Tibial artery (tissue), 4 donors: ENCODE data around the gene STAT5A.

Experiments
- DNase-seq, 2 donors: peaks; one replicate each; pipeline ENCODE4 v3.0.0-alpha.2; 2019
- H3K27ac ChIP-seq, 2 donors: fragments of 200-600 bp; sonication (generic) in 1 of 2; 1 replicate in 1 of 2; 2 replicates in 1 of 2; pipeline ENCODE4 v1.5.1; 2018 to 2019; ENCODE audit warnings: mild to moderate bottlenecking in 1 of 2
- H3K27me3 ChIP-seq, 2 donors: fragments of 200-600 bp; sonication (generic) in 1 of 2; one replicate each; pipeline versions ENCODE4 v1.5.1 to v1.6.0; 2016 to 2019
- H3K36me3 ChIP-seq, 3 donors: fragments of 200-600 bp; sonication (generic) in 2 of 3; one replicate each; pipeline ENCODE4 v1.5.1; 2016 to 2019; ENCODE audit warnings: mild to moderate bottlenecking in 2 of 3
- H3K4me1 ChIP-seq, 4 donors: fragments of 200-600 bp; sonication (generic) in 2 of 4; 1 replicate in 3 of 4; 2 replicates in 1 of 4; pipeline ENCODE4 v1.5.1; 2016 to 2019
- H3K4me3 ChIP-seq, 2 donors: fragments of 200-600 bp; sonication (generic) in 1 of 2; 1 replicate in 1 of 2; 2 replicates in 1 of 2; pipeline ENCODE4 v1.5.1; 2018 to 2019; ENCODE audit warnings: mild to moderate bottlenecking in 2 of 2
- H3K9me3 ChIP-seq, 3 donors: fragments of 200-600 bp; sonication (generic) in 1 of 3; one replicate each; pipeline ENCODE4 v1.5.1; 2016 to 2019
- intact Hi-C: fragments of 100-400 bp; cut with DNase I; formaldehyde crosslinking; loops from one replicate; pipeline ENCODE4 v1.15.0; 2023; ENCODE audit warnings: low total_unique reads
- TF ChIP-seq, protein P1 (sequence below), 2 experiments: fragments of 200-600 bp in 1 of 2; fragments of 450-650 bp in 1 of 2; IDR thresholded peaks; one replicate each; pipeline ENCODE4 v1.5.1; 2017 to 2019; ENCODE audit warnings: antibody characterized with exemption in 2 of 2, mild to moderate bottlenecking in 1 of 2, moderate library complexity in 1 of 2

STAT5A gene

DNA sequence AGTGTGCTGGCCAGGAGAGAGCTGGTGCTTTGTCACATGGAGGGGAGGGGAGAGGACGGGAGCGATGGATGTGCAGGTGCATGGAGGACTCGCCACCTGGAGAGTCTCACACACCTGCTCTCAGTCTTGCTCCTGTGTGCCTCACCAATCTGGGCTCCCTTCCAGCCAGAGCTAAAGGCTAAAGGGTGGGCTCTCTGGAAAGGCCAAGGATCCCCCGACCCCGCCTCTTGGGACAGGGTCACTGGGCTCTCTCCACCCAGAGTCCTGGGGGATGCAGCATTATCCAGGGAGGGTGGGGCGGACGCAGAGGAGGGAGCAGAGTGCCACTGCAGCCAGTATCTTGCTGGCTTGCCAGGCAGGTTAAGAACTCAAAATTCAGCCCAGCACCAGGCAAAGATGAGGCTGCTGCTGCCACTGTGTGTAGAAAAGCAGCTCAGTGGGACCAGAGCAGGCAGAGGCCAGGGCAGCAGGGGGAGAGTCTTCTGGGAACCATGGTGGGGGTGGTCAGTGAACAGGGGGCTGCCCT, 6.7 kb upstream of the STAT5A start:
- Histone ChIP-seq H3K9me3 (no peaks in the 10 kb centered on the region), H3K36me3 (no peaks in the 10 kb centered on the region), H3K27me3 (no peaks in the 10 kb centered on the region), H3K4me1 (peaks cover 0 to 23% (median 12%) of the 10 kb centered on the region in 4 donors), H3K27ac (no peak overlapping the region), H3K4me3 (no peak overlapping the region)
- DNase-seq, result no peak
- TF ChIP-seq, protein P1, sequence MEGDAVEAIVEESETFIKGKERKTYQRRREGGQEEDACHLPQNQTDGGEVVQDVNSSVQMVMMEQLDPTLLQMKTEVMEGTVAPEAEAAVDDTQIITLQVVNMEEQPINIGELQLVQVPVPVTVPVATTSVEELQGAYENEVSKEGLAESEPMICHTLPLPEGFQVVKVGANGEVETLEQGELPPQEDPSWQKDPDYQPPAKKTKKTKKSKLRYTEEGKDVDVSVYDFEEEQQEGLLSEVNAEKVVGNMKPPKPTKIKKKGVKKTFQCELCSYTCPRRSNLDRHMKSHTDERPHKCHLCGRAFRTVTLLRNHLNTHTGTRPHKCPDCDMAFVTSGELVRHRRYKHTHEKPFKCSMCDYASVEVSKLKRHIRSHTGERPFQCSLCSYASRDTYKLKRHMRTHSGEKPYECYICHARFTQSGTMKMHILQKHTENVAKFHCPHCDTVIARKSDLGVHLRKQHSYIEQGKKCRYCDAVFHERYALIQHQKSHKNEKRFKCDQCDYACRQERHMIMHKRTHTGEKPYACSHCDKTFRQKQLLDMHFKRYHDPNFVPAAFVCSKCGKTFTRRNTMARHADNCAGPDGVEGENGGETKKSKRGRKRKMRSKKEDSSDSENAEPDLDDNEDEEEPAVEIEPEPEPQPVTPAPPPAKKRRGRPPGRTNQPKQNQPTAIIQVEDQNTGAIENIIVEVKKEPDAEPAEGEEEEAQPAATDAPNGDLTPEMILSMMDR (IDR thresholded peaks at IDR 0.05), result no peak
- intact Hi-C loops, result no loop called here

DNA sequence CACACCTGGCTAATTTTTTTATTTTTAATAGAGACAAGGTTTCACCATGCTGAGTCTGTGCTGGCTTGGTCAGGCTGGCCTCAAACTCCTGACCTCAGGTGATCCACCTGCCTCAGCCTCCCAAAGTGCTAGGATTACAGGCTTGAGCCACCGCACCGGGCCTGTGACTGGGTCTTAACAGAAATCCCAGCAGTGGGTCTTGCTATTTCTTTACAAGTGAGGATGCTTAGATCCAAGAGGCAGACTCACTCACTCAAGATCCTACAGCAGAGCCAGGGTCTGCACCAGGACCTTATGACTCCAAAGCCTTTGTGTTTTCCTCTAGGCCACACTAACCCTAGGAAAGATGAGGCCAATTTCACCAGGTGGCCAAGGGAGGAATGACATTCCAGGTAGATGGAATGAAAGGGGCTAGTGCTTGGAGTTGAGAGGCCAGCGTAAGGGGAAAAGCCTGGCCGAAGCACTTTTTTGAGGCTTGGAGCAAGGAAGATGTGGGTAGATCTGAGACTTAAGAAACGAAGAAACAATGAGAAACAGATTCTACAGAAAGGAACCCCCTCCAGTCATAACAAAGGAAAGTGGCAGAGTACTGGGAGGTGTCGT, 5.7 kb upstream of the STAT5A start:
- Histone ChIP-seq H3K4me1 (peaks cover 0 to 24% (median 17%) of the 10 kb centered on the region in 4 donors), H3K4me3 (no peak overlapping the region), H3K9me3 (no peaks in the 10 kb centered on the region), H3K36me3 (no peaks in the 10 kb centered on the region), H3K27me3 (no peaks in the 10 kb centered on the region), H3K27ac (no peak overlapping the region)
- intact Hi-C loops, result no loop called here
- DNase-seq, result no peak
- TF ChIP-seq, protein P1 (IDR thresholded peaks at IDR 0.05), result no peak

DNA sequence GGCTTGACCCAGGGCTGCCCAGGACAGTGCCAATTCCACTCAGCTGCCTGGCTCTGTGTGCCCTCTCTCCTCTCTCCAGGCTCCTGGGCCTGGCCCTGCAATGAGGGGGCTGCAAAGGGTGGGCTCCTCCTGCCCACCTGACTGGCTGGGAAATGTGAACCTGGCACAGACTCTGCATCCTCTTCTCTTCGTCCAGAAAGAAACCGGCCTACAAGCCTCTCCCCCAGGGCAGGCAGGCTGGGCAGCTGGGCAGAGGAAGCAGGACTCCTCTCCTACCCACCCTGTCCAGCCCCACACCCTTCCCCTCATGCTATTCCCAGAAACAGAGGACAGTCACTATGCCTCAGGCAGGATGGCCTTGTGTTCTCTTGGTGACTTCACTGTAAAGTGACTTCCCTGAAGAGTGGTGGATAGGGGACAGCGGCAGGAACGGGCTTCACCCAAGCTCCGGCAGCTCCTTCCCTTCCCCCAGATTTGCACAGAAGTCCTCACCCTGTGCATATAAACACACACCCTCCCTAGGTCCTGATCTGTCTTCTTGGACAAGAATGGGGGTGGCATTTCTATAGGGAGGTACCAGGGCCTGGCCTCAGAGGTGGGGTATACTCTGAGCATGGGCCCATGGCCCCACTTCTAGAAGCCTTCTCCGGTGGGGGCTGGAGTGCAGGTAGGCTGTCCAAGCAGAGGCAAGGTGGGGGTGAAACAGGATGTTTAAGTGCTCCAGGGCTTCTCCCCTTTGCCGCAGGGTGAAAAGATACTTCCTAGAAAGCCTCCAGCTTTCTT, 4.9 kb upstream of the STAT5A start:
- Histone ChIP-seq H3K4me1 (peaks cover 0 to 27% (median 19%) of the 10 kb centered on the region in 4 donors), H3K4me3 (no peak overlapping the region), H3K27me3 (no peaks in the 10 kb centered on the region), H3K9me3 (no peaks in the 10 kb centered on the region), H3K27ac (no peak overlapping the region), H3K36me3 (no peaks in the 10 kb centered on the region)
- TF ChIP-seq, protein P1 (IDR thresholded peaks at IDR 0.05), result no peak
- intact Hi-C loops, result no loop called here
- DNase-seq, result no peak

DNA sequence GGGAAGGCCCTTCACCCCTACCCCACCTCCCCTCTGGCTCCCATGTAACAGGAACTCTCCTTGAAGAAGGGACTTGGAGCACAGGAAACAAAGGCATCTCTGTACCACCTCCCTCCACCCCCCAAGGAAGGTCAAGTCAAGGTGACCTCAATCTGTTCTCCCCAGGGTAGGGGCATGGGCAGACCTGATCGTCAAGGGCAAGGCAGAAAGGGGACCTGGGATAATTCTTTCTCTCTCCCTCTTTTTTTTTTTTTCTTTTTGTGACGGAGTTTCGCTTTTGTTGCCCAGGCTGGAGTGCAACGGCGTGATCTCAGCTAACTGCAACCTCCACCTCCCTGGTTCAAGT, 4.3 kb upstream of the STAT5A start:
- no peak overlapping the region for H3K27ac ChIP-seq
- intact Hi-C loops, result no loop called here

DNA sequence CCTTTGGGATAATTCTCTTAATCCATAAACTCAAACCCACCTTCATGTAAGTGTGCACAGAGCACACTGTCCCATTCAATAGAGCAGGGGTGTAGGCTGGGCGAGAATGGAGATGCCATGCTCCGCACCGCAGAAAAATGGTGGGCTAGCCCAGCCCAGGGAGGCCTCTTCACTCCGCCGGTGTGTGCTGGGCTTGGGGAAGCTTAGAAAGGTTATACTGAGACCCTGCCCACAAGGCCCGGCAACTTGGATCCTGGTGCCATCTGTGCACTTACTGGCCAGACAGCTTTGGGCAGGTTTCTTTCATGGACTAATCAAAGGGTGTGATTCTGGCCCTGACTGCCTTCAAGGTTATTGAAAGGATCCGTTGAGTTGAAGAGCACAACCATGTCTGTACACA, 3.7 kb upstream of the STAT5A start:
- intact Hi-C loops, result no loop called here

More for the DNA sequence above, 4.3 kb upstream of the STAT5A start:
- TF ChIP-seq, protein P1 (IDR thresholded peaks at IDR 0.05), result no peak
- no peak for DNase-seq
- Histone ChIP-seq H3K36me3 (no peaks in the 10 kb centered on the region), H3K4me3 (no peak overlapping the region), H3K27me3 (no peaks in the 10 kb centered on the region), H3K9me3 (no peaks in the 10 kb centered on the region), H3K4me1 (peaks cover 0 to 33% (median 23%) of the 10 kb centered on the region in 4 donors)

More for the DNA sequence above, 3.7 kb upstream of the STAT5A start:
- no peak overlapping the region for H3K27ac ChIP-seq
- TF ChIP-seq, protein P1 (IDR thresholded peaks at IDR 0.05), result no peak
- no peak for DNase-seq
- H3K9me3 ChIP-seq, result no peaks in the 10 kb centered on the region
- peaks cover 0 to 39% (median 27%) of the 10 kb centered on the region in 4 donors for H3K4me1 ChIP-seq
- no peak overlapping the region for H3K4me3 ChIP-seq
- H3K36me3 ChIP-seq, result no peaks in the 10 kb centered on the region
- no peaks in the 10 kb centered on the region for H3K27me3 ChIP-seq
